ENCODE data around the gene POU2F1.

The POU2F1 gene

GRCh38 chr1:167325151-167325550 lies 104.5 kb downstream of the POU2F1 start:
- DNase-seq = no peak

DNA sequence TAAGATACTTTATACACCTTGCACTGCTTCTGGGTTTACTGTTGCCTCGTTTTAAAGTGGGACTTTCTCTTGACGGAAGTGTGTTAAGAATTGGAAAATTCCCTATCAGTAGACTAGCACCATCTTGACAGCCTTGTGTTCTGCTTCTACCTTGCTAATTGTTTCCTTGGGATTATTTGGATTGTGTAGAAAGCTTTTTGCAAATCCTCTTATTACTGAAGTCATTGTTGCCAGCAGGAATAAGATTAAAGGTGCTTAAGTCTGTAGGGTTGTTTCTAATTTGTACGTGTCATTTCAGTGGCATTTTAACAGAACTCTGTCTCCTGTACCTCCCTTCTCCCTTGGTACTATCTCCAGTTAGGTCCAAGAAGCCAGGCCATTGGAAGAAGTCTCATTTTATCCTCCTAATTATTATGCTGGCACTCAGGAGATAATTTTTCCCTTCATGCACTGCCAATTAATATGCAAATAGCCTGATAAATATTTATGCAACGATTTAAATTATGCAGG lies 107.7 kb downstream of the POU2F1 start:
- DNase-seq = no peak

- no peak for DNase-seq
These were observed 108.3 kb downstream of the POU2F1 start for GRCh38 chr1:167328816-167329483.

- no peak for DNase-seq
These were observed 110.1 kb downstream of the POU2F1 start for GRCh38 chr1:167330601-167331293.

GRCh38 chr1:167331650-167332049 lies 111.0 kb downstream of the POU2F1 start:
- DNase-seq = no peak

- DNase-seq = no peak
These were observed 111.8 kb downstream of the POU2F1 start for GRCh38 chr1:167332503-167332902.

DNA sequence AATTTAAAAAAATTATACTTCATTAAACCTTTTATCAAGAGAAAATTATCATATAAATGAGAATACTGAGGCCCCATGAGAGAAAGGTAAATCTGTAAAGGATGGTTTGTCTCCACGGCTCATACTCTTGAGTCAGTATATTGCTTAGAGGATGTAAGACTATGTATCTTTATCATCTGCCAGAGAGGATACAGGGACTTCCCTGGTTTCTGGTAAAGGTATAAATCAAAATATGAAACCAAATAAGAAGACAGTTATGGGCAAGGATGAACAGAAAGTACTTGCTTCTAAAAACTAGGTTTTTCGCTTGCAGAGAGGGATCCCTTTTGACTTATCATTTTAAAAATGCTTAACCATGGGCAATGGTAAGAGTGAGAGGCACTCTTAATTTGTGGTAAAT lies 112.4 kb downstream of the POU2F1 start:
- DNase-seq = no peak

DNA sequence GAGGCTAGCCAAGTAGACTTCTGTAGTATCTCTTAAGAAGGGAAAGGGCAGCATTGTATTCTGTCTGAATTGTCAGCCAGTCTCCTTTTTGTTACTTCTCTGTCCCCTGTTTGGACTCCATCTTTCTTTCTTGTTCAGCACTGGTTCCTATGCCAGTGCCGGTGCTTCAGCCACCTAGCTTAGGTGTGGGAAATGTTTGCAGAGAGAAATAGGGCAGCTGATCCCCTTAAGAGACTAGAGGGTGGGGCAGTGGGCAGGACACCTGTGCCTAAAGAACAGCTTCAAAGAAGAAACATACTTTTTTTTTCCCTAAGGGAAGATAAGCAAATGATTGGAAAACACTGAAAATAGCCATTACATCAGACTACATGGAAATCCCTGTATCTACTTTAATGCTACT lies 113.0 kb downstream of the POU2F1 start:
- no peak for DNase-seq

GRCh38 chr1:167339405-167339804 lies 118.7 kb downstream of the POU2F1 start:
- no peak for DNase-seq

- no peak for DNase-seq
These were observed 122.2 kb downstream of the POU2F1 start for GRCh38 chr1:167342846-167343245.

DNA sequence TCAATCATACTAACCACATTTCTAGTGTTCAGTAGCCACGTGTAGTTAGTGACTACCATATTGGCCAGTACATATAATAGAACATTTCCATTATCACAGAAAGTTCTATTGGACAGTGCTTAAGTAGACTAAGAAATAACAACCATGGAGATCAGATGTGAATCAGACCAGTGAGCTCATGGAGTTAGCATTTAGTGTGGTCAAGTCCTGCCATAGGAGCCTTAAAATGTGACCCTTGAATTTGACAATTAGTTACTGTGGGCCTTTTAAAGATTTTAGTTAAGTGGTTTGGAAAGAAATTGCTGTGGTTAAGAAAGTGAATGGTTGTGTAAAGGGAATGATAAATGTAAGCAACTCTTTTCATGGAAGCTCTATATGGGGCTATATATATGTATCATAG lies 123.4 kb downstream of the POU2F1 start:
- no peak for DNase-seq

DNA sequence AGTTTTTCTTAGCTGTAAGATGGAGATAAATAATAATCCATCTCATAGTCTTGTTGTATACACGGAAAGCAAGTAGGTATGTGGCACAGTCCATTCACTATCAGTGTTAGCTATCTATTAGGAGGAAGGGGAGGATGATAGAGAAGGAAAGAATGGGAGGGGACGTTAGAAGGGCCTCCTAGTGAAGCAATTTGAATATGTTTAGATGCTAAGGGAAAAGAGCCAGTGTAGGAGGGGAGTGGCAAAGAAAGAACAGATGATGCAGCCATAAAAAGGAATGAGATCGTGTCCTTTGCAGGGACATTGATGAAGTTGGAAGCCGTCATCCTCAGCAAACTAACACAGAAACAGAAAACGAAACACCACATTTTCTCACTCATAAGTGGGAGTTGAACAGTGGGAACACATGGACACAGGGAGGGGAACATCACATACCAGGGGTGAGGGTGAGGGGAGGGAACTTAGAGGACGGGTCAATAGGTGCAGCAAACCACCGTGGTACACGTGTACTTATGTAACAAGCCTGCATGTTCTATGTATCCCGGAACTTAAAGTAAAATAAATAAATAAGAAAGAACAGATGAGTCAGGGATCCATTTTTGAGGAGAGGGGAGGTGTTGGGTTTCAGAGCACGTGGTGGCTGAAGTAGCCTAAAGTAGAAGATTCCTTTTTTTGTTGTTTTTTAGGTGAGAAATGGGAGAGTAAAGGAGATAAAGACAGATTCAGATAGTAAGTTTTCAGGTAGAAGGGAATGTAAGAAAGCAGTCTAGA lies 124.1 kb downstream of the POU2F1 start:
- no peak for DNase-seq

DNA sequence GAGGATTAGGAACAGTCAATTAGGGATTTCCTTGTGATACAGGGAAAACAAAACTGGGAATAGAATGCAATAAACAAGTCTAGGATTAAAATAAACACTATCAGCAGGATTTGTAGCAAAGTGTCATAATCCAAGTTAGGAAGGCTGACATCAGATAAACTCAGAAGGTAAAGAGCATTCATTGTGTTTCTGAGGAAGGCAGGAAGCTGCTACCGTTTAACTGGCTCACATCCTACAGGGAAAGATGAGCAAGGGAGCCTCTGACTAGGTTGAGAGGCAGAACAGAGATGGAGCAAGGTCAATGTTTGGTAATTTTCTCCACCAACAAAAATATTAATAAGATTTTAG lies 124.7 kb downstream of the POU2F1 start:
- no peak for DNase-seq

DNA sequence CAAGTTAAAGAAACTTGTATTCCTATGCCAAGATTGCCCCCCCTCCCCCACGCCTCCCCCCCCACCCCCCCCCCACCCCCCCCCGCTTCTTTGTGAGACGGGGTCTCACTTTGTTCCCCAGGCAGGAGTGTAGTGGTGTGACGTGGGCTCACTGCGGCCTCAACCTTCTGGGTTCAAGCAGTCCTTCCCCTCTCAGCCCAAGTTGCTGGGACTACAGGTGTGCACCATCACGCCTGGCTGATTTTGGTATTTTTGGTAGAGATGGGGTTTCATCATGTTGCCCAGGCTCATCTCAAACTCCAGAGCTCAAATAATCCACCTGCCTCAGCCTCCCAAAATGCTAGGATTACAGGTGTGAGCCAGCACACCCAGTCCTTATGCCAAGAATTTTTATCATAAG lies 136.6 kb downstream of the POU2F1 start:
- DNase-seq = no peak

DNA sequence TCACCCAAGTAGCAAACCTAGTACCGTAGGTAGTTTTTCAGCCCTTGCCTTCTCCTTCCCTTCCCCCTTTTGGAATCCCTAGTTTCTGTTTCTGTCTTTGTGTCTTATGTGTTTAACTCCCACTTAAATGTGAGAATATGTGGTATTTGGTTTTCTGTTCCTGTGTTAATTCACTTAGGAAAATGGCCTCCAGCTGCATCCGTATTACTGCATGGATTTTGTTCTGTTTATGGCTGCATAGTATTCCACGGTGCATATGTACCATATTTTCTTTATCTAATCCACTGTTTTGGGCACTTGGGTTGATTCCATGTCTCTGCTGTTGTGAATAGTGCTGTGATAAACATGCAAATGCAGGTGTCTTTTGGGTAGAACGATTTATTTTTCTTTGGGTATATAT lies 138.6 kb downstream of the POU2F1 start:
- DNase-seq = no peak

DNA sequence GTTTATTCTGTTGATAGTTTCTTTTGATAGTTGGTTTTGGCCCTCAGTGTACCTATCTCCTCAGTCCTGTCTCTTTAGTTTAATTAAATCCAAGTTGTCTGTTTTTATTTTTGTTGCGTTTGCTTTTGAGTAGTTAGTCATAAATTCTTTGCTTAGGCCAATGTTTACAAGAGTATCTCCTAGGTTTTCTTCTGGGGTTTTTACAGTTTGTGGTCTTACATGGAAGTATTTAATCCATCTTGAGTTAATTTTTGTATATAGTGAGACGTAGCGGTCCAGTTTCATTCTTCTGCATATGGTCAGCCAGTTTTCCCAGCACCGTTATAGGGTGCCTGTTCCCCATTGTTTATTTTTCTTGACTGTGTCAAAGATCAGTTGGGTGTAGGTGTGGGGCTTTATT lies 139.4 kb downstream of the POU2F1 start:
- DNase-seq = no peak

GRCh38 chr1:167362638-167363037 lies 142.0 kb downstream of the POU2F1 start:
- no peak for DNase-seq

DNA sequence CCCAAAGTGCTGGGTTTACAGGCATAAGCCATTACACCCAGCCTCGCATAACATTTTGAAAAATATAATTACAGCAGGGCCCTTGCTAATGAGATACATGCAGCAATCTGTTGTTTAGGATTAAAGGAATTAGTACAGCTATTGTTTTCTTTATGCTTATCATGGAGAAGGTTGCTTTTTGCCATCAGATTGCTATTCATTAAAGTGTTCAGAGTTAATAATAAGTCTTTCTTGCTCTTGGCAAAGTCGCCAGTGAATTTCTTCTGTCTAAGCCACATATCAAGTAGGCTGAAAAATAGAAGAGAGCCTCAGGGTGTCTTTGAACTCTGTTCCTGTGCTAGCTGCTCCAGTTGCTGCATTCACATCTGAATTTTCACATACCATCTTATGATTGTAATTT lies 144.1 kb downstream of the POU2F1 start:
- no peak for DNase-seq

GRCh38 chr1:167365360-167365759 lies 144.7 kb downstream of the POU2F1 start:
- DNase-seq = no peak

- DNase-seq = no peak
These were observed 147.0 kb downstream of the POU2F1 start for GRCh38 chr1:167367705-167368104.

GRCh38 chr1:167369175-167369574 lies 148.5 kb downstream of the POU2F1 start:
- no peak for DNase-seq

GRCh38 chr1:167369933-167370332 lies 149.2 kb downstream of the POU2F1 start:
- DNase-seq = no peak

DNA sequence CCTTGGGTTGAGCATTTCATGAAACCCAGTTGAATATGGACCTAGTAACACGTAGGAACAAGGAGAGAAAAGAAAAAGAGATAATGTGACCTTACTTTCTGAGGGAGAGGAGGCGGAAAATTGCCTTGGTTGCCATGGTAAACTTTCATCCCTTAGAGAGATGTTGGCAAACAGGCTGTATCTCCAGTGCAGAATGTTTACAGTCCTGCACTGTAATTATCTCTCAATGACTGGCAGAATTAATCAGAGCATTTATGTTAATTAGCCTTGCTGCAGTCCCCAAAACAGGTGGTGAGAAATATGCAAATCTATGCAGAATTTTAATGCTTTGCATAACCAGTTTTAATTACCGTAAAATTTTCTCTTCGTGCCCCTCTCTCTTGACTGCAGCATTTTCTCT lies 150.3 kb downstream of the POU2F1 start:
- DNase-seq = no peak

DNA sequence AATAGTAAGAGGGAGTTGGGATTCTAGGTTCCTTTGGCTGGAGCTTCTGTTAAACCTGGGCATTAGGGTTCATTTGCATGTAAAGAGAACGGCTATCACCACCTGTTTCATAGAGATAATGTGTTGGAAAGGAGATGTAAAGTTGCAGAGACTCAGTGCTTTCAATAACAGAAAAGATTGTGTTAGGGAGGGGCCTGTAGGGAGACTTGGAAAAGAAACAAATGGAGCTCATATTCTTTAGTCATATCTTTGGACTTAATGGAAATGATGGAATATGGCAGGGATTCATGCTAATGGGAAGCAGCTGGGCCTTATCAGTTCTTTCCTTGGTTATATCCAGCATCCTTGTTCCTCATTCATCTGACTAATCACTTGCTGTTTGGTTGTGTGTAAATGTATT lies 152.7 kb downstream of the POU2F1 start:
- DNase-seq = no peak

Measured in activated effector memory CD4-positive, alpha-beta T cell treated with anti-CD3 and anti-CD28 coated beads, Interleukin-2, amount 50 U/mL, for 16 hours (primary cell).